ENCODE data around the gene RAPGEF3. TPM values are rescaled to one million over a fixed set of nuclear protein-coding genes. Genes with fewer than 3 reads are reported as not detected.

RAPGEF3 gene
- polyA plus RNA-seq, 1 experiment: 2.4 TPM

- ChIA-PET POLR2A (no interaction called here), CTCF (interaction anchor here (0.8 to 7.4 kb wide), 3 partner anchors 11 to 49 kb away, joined by 3 to 59 read pairs (median 49); no protein-coding TSS in a partner anchor)
- TF ChIP-seq CTCF (IDR thresholded peaks at IDR 0.05; ENCODE audit: insufficient read depth, low read depth, low read length): no peak
- Histone ChIP-seq H3K36me3 (ENCODE audit: control insufficient read depth, insufficient read depth, low read length) (peaks cover 81% of the 10 kb centered on the region), H3K27me3 (ENCODE audit: control insufficient read depth, insufficient read depth, low read length) (no peaks in the 10 kb centered on the region), H3K4me3 (ENCODE audit: low read depth, low read length) (no peak overlapping the region)
- no peak for DNase-seq (ENCODE audit: low read depth)
Measured at GRCh38 chr12:47791351-47791746, 32.7 kb upstream of the RAPGEF3 start.

- CTCF ChIA-PET: interaction anchor here (0.8 to 7.4 kb wide), 5 partner anchors 11 to 48 kb away, joined by 3 to 59 read pairs (median 8); no protein-coding TSS in a partner anchor
Measured at GRCh38 chr12:47790676-47791350, 32.1 kb upstream of the RAPGEF3 start.

DNA sequence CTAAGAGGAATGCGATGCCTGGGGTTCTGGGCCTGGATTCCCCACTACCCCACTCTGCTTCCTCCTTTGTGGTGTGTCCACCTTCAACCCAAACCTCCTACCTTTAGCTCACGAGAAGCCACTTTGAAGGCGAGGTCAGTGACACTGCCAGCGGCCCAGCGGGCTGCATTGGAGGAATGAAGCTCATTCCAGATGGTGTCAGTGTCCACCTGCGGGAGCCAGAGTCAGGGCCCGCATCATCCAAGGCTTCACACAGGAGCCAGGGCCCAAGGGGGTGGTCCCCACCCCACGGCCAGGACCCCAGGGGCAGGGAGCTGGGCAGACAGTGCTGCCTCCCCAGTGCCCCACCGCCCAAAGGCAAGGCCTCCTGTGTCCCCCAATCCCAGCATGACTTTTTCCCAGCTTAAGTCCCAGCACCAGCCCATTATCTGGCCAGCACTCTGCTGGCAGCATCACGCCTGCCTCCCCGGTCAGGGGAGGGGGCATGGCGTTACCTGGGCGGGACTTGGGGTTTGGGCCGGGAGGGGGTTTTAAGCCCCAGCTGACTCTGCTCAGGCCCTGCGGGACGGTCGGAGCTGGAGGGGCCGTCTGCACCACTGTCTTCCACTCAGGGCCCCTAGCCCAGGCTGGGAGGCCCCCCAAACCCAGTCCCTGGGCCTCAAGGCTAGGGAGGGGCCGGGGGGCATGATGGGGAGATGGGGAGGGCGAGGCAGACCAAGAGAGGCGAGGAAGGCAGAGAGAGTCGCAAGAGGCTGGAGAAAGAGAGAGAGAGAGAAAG is 31.2 kb upstream of the RAPGEF3 start:
- no peak for DNase-seq (ENCODE audit: low read depth)
- CTCF ChIA-PET: interaction anchor here (1.4 to 7.4 kb wide), 5 partner anchors 10 to 48 kb away, joined by 3 to 59 read pairs (median 8); no protein-coding TSS in a partner anchor
- no peak overlapping the region for H3K4me3 ChIP-seq (ENCODE audit: low read depth, low read length)
- H3K36me3 ChIP-seq (ENCODE audit: control insufficient read depth, insufficient read depth, low read length): peaks cover 85% of the 10 kb centered on the region
- POLR2A ChIA-PET: no interaction called here
- TF ChIP-seq CTCF (IDR thresholded peaks at IDR 0.05; ENCODE audit: insufficient read depth, low read depth, low read length): no peak
- H3K27me3 ChIP-seq (ENCODE audit: control insufficient read depth, insufficient read depth, low read length): no peaks in the 10 kb centered on the region

More at GRCh38 chr12:47790676-47791350, 32.1 kb upstream of the RAPGEF3 start:
- Histone ChIP-seq H3K36me3 (ENCODE audit: control insufficient read depth, insufficient read depth, low read length) (peaks cover 83% of the 10 kb centered on the region), H3K4me3 (ENCODE audit: low read depth, low read length) (no peak overlapping the region), H3K27me3 (ENCODE audit: control insufficient read depth, insufficient read depth, low read length) (no peaks in the 10 kb centered on the region)
- no peak for DNase-seq (ENCODE audit: low read depth)
- POLR2A ChIA-PET: no interaction called here
- no peak for TF ChIP-seq CTCF (IDR thresholded peaks at IDR 0.05; ENCODE audit: insufficient read depth, low read depth, low read length)

DNA sequence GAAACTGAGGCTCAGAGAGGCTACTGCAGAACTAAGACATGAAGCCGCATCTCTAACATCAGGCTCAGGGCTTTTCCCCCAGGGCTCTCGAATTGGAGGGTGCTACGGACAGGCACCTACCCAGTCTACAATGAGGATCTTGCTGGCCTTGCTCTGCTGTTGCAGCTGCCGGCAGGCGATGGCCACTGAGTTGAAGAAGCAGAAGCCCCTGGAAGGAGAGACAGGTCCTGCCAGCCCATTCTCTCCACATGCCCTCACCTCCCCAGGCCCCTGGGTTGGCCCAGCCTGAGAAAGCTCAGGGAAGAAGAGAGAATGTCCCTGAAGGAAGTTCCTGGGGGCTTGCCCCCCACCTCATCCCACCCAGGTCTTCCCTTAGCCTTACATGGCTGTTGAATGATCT is 30.5 kb upstream of the RAPGEF3 start:
- no peak overlapping the region for H3K4me3 ChIP-seq (ENCODE audit: low read depth, low read length)
- CTCF ChIA-PET: interaction anchor here (1.4 to 7.4 kb wide), 6 partner anchors 9 to 49 kb away, joined by 3 to 59 read pairs (median 7); no protein-coding TSS in a partner anchor
- POLR2A ChIA-PET: no interaction called here

More for the DNA sequence above, 30.5 kb upstream of the RAPGEF3 start:
- Histone ChIP-seq H3K27me3 (ENCODE audit: control insufficient read depth, insufficient read depth, low read length) (no peaks in the 10 kb centered on the region), H3K36me3 (ENCODE audit: control insufficient read depth, insufficient read depth, low read length) (peaks cover 85% of the 10 kb centered on the region)
- DNase-seq (ENCODE audit: low read depth): no peak
- TF ChIP-seq CTCF (IDR thresholded peaks at IDR 0.05; ENCODE audit: insufficient read depth, low read depth, low read length): no peak
